ENCODE measurements around the gene ATAD1. TPM values are rescaled to one million over a fixed set of nuclear protein-coding genes. Genes with fewer than 3 reads are reported as not detected.
A peak's percentile ranks its signal among the peaks of the same experiment; 100 is the strongest.

The ATAD1 gene
- total and polyA plus RNA-seq, 5 donors from 2014 or later = 31.5 to 50.1 (median 33.9) TPM

- peaks cover 22% of the 10 kb centered on the region for H3K36me3 Mint-ChIP-seq
- H3K27me3 Mint-ChIP-seq = no peaks in the 10 kb centered on the region
- no peak overlapping the region for H3K27ac Mint-ChIP-seq
- ATAC-seq (ENCODE audit: low read depth in 2 of 2) (no peak), DNase-seq (no peak)
- no peaks in the 10 kb centered on the region for H3K9me3 Mint-ChIP-seq
- H3K4me1 Mint-ChIP-seq = peaks cover 11 to 16% (median 12%) of the 10 kb centered on the region in 4 donors
- Histone ChIP-seq H3K27me3 (ENCODE audit: control insufficient read depth, insufficient read depth, low read length) (no peaks in the 10 kb centered on the region), H3K4me3 (ENCODE audit: low read depth, low read length) (no peak overlapping the region), H3K36me3 (ENCODE audit: control insufficient read depth, insufficient read depth, low read length) (peaks cover 51% of the 10 kb centered on the region), H3K4me1 (ENCODE audit: control insufficient read depth, insufficient read depth, low read length, poor library complexity, severe bottlenecking) (peaks cover 3% of the 10 kb centered on the region), H3K27ac (ENCODE audit: insufficient read depth, low read length, poor library complexity, severe bottlenecking) (no peak overlapping the region), H3K9me3 (ENCODE audit: control insufficient read depth in 2 of 2, low read length in 2 of 2) (no peaks in the 10 kb centered on the region)
- no peak overlapping the region for H3K4me3 Mint-ChIP-seq
These were observed 41.7 kb downstream of the ATAD1 start for GRCh38 chr10:87776328-87776727.

DNA sequence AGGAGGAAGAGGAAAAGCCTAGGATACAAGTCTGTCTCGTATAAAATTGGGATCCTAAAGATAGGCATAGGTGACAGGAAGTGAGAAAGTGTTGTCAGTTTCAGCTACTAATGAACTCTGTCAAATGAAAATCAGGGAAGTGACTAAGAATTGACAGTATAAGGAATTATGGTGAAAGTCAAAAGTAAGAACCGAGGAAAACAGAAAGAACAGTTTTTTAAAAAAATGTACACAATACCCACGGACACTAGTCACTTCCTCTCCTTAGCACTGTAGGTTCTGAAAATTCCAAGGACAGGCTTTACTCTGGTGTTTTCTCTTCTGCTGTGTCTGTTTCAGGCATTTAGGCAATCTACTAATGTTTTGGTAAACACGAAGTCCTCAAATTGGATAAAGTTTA lies 42.3 kb downstream of the ATAD1 start:
- H3K4me3 ChIP-seq (ENCODE audit: low read depth, low read length) = no peak overlapping the region
- peaks cover 50% of the 10 kb centered on the region for H3K36me3 ChIP-seq (ENCODE audit: control insufficient read depth, insufficient read depth, low read length)
- peaks cover 16% of the 10 kb centered on the region for H3K36me3 Mint-ChIP-seq
- peak overlapping the region in 1 of 3 donors; percentile 5 for H3K27ac Mint-ChIP-seq
- no peaks in the 10 kb centered on the region for H3K27me3 ChIP-seq (ENCODE audit: control insufficient read depth, insufficient read depth, low read length)
- no peaks in the 10 kb centered on the region for H3K9me3 Mint-ChIP-seq
- H3K4me1 Mint-ChIP-seq = peaks cover 9 to 14% (median 12%) of the 10 kb centered on the region in 4 donors
- no peak overlapping the region for H3K27ac ChIP-seq (ENCODE audit: insufficient read depth, low read length, poor library complexity, severe bottlenecking)
- H3K4me1 ChIP-seq (ENCODE audit: control insufficient read depth, insufficient read depth, low read length, poor library complexity, severe bottlenecking) = no peaks in the 10 kb centered on the region
- no peak overlapping the region for H3K4me3 Mint-ChIP-seq
- no peak for DNase-seq
- ATAC-seq (ENCODE audit: low read depth in 2 of 2) = no peak
- no peaks in the 10 kb centered on the region for H3K9me3 ChIP-seq (ENCODE audit: control insufficient read depth in 2 of 2, low read length in 2 of 2)
- no peaks in the 10 kb centered on the region for H3K27me3 Mint-ChIP-seq

GRCh38 chr10:87771871-87772500 lies 46.0 kb downstream of the ATAD1 start:
- Histone ChIP-seq H3K36me3 (ENCODE audit: control insufficient read depth, insufficient read depth, low read length) (peaks cover 52% of the 10 kb centered on the region), H3K4me1 (ENCODE audit: control insufficient read depth, insufficient read depth, low read length, poor library complexity, severe bottlenecking) (no peaks in the 10 kb centered on the region), H3K27me3 (ENCODE audit: control insufficient read depth, insufficient read depth, low read length) (no peaks in the 10 kb centered on the region), H3K27ac (ENCODE audit: insufficient read depth, low read length, poor library complexity, severe bottlenecking) (no peak overlapping the region), H3K4me3 (ENCODE audit: low read depth, low read length) (no peak overlapping the region), H3K9me3 (ENCODE audit: control insufficient read depth in 2 of 2, low read length in 2 of 2) (no peaks in the 10 kb centered on the region)
- H3K4me1 Mint-ChIP-seq = peaks cover 6 to 14% (median 6%) of the 10 kb centered on the region in 4 donors
- no peaks in the 10 kb centered on the region for H3K9me3 Mint-ChIP-seq
- H3K27ac Mint-ChIP-seq = no peak overlapping the region
- no peaks in the 10 kb centered on the region for H3K27me3 Mint-ChIP-seq
- H3K36me3 Mint-ChIP-seq = peaks cover 35% of the 10 kb centered on the region
- ATAC-seq (ENCODE audit: low read depth in 2 of 2) = no peak
- no peak overlapping the region for H3K4me3 Mint-ChIP-seq
- peak in 2 of 3 donors; percentile 8 to 43 for DNase-seq

DNA sequence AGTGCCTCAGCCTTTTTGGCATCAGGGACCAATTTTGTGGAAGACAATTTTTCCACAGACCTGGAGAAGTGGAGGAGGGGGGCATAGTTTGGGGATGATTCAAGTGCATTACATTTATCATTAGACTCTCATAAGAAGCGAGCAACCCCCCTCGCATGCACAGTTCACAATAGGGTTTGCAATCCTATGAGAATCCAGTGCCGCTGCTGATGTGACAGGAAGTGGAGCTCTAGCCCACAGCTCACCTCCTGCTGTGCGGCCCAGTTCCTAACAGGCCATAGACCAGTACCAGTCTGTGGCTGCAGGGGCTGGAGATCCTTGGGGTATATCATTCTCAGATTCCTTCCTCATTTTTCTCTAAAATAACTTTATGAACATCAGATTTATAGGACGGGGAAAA lies 50.8 kb downstream of the ATAD1 start:
- Mint-ChIP-seq H3K27me3 (no peaks in the 10 kb centered on the region), H3K4me1 (peaks cover 3 to 17% (median 9%) of the 10 kb centered on the region in 4 donors), H3K36me3 (peaks cover 39% of the 10 kb centered on the region), H3K4me3 (no peak overlapping the region), H3K27ac (no peak overlapping the region), H3K9me3 (no peaks in the 10 kb centered on the region)
- H3K9me3 ChIP-seq (ENCODE audit: control insufficient read depth in 2 of 2, low read length in 2 of 2) = no peaks in the 10 kb centered on the region
- no peak overlapping the region for H3K4me3 ChIP-seq (ENCODE audit: low read depth, low read length)
- no peak for DNase-seq
- H3K36me3 ChIP-seq (ENCODE audit: control insufficient read depth, insufficient read depth, low read length) = peaks cover 51% of the 10 kb centered on the region
- H3K27ac ChIP-seq (ENCODE audit: insufficient read depth, low read length, poor library complexity, severe bottlenecking) = no peak overlapping the region
- H3K27me3 ChIP-seq (ENCODE audit: control insufficient read depth, insufficient read depth, low read length) = no peaks in the 10 kb centered on the region
- ATAC-seq (ENCODE audit: low read depth in 2 of 2) = no peak
- no peaks in the 10 kb centered on the region for H3K4me1 ChIP-seq (ENCODE audit: control insufficient read depth, insufficient read depth, low read length, poor library complexity, severe bottlenecking)

DNA sequence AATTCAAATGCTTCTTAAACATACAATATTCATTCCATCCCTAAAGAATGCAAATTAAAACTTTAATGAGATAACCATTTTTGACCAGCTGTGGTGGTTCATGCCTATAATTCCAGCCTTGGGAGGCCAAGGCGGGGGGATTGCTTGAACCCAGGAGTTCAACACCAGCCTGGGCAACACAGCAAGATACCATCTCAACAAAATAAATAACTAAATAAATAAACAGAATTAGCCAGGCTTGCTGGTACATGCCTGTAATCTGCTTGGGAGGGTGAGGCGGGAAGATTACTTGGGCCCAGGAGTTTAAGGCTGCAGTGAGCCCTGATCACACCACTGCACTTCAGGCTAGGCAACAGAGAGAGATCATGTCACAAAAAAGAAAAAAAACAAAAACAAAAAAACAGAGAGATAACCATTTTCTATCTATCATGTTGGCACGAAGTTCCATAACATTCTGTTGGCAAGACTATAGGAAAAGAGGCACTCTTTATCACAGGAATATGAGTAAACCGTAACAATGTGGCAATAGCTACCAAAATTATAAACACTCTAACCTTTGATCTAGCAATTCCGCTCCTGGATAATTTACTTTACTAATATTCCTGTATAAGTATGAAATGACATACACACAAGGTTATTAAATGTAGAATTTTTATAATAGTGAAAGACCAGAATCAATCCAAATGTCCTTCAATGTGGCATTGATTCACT lies 52.2 kb downstream of the ATAD1 start:
- Histone ChIP-seq H3K9me3 (ENCODE audit: control insufficient read depth in 2 of 2, low read length in 2 of 2) (no peaks in the 10 kb centered on the region), H3K4me1 (ENCODE audit: control insufficient read depth, insufficient read depth, low read length, poor library complexity, severe bottlenecking) (no peaks in the 10 kb centered on the region), H3K4me3 (ENCODE audit: low read depth, low read length) (no peak overlapping the region), H3K27ac (ENCODE audit: insufficient read depth, low read length, poor library complexity, severe bottlenecking) (no peak overlapping the region), H3K36me3 (ENCODE audit: control insufficient read depth, insufficient read depth, low read length) (peaks cover 50% of the 10 kb centered on the region), H3K27me3 (ENCODE audit: control insufficient read depth, insufficient read depth, low read length) (no peaks in the 10 kb centered on the region)
- ATAC-seq (ENCODE audit: low read depth in 2 of 2) = no peak
- Mint-ChIP-seq H3K4me1 (peaks cover 2 to 19% (median 9%) of the 10 kb centered on the region in 4 donors), H3K27ac (no peak overlapping the region), H3K4me3 (no peak overlapping the region), H3K27me3 (no peaks in the 10 kb centered on the region), H3K36me3 (peaks cover 39% of the 10 kb centered on the region), H3K9me3 (no peaks in the 10 kb centered on the region)
- DNase-seq = no peak

- Mint-ChIP-seq H3K4me3 (no peak overlapping the region), H3K36me3 (peaks cover 36% of the 10 kb centered on the region), H3K9me3 (no peaks in the 10 kb centered on the region), H3K27me3 (no peaks in the 10 kb centered on the region), H3K27ac (no peak overlapping the region), H3K4me1 (peaks cover 2 to 23% (median 11%) of the 10 kb centered on the region in 4 donors)
- no peak for ATAC-seq (ENCODE audit: low read depth in 2 of 2)
- no peaks in the 10 kb centered on the region for H3K4me1 ChIP-seq (ENCODE audit: control insufficient read depth, insufficient read depth, low read length, poor library complexity, severe bottlenecking)
- no peaks in the 10 kb centered on the region for H3K27me3 ChIP-seq (ENCODE audit: control insufficient read depth, insufficient read depth, low read length)
- DNase-seq = no peak
- H3K36me3 ChIP-seq (ENCODE audit: control insufficient read depth, insufficient read depth, low read length) = peaks cover 38% of the 10 kb centered on the region
- H3K27ac ChIP-seq (ENCODE audit: insufficient read depth, low read length, poor library complexity, severe bottlenecking) = no peak overlapping the region
- H3K9me3 ChIP-seq (ENCODE audit: control insufficient read depth in 2 of 2, low read length in 2 of 2) = no peaks in the 10 kb centered on the region
- H3K4me3 ChIP-seq (ENCODE audit: low read depth, low read length) = no peak overlapping the region
These were observed 53.7 kb downstream of the ATAD1 start for GRCh38 chr10:87764072-87764934.

- Mint-ChIP-seq H3K4me3 (no peak overlapping the region), H3K27me3 (no peaks in the 10 kb centered on the region), H3K9me3 (no peaks in the 10 kb centered on the region), H3K36me3 (peaks cover 32% of the 10 kb centered on the region), H3K4me1 (peaks cover 2 to 23% (median 11%) of the 10 kb centered on the region in 4 donors), H3K27ac (no peak overlapping the region)
- Histone ChIP-seq H3K9me3 (ENCODE audit: control insufficient read depth in 2 of 2, low read length in 2 of 2) (no peaks in the 10 kb centered on the region), H3K4me1 (ENCODE audit: control insufficient read depth, insufficient read depth, low read length, poor library complexity, severe bottlenecking) (no peaks in the 10 kb centered on the region), H3K27me3 (ENCODE audit: control insufficient read depth, insufficient read depth, low read length) (no peaks in the 10 kb centered on the region), H3K4me3 (ENCODE audit: low read depth, low read length) (no peak overlapping the region), H3K27ac (ENCODE audit: insufficient read depth, low read length, poor library complexity, severe bottlenecking) (no peak overlapping the region), H3K36me3 (ENCODE audit: control insufficient read depth, insufficient read depth, low read length) (peaks cover 32% of the 10 kb centered on the region)
- DNase-seq = no peak
- no peak for ATAC-seq (ENCODE audit: low read depth in 2 of 2)
These were observed 54.8 kb downstream of the ATAD1 start for GRCh38 chr10:87763086-87763861.
